ENCODE data around the gene POLD2. TPM values are rescaled to one million over a fixed set of nuclear protein-coding genes. Genes with fewer than 3 reads are reported as not detected.
A peak's percentile ranks its signal among the peaks of the same experiment; 100 is the strongest.
"Not testable (repeated sequence)": the region's sequence is repeated elsewhere in the genome, so short reads cannot be mapped to it uniquely, and the experiment has no call there.

Gene POLD2
- 85.2 TPM for polyA plus RNA-seq (ENCODE audit: insufficient read length)

DNA sequence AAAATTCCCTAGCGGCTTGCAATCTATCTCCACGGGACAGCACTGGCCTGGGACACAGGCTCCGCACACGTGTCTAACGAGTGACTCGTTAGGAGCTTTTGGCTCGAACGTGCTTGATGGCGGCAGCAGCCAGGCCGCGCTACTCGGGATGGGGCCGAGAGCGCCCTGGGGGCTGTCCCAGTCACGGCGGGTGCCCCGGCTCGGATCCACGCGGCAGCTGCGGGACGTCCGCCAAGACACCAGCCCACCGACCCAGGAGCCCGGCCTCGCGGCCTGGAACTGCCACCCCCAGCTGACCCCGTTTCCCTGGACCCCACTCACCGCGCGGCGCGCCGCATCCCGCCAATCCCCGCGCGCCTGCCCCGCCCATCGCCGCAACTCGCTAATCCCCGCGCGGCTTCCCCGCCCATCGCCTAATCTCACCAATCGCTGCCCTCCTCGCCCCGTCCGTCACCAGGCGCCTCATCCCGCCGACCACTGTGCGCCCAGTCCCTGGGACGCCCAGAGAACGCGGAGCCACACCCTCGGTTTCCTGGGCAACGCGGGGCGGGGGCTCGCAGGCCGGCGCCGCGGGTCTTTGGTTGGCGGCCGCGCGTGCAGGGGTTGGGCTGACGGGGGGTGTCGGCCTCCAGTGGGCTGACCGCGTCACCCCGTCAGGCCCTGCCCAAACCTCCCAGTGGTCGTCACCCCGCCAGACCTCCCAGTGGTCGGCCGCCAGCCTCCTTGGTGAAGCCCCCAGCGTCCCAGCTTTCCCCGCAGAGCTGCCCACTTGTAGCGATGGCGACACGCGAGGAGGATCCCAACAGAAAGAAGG is at the start of gene POLD2:
Gene POLD2, minus strand, starts transcription at position 359 of the 814 bp plus-strand sequence. CDS start 1,495 bp downstream, outside the sequence.
- DNase-seq = peak; percentile 99

GRCh38 chr7:44172803-44173424 is 49.6 kb upstream of the POLD2 start:
- DNase-seq = no peak

DNA sequence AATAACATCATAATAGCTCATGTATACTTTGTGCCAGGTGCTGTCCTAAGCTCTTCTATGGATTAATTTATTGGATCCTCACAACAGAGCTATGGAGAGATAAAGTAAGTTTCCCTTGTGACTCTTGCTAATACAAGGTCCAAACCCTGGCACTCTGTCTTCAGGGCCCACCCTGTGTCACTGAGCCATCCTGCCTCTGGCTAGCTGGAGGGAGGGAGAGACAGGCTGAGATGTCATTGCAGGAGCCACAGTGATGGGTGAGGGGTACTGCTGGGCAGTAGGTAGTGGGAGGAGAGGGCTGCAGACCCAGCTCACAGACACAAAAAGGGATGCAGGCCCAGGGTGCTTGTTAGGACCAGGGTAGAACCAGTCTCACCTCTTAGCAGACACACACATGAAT is 49.0 kb upstream of the POLD2 start:
- no peak for DNase-seq

- DNase-seq = not testable (repeated sequence)
Observed at GRCh38 chr7:44171901-44172300, 48.6 kb upstream of the POLD2 start.

GRCh38 chr7:44167920-44168319 is 44.6 kb upstream of the POLD2 start:
- DNase-seq = no peak

GRCh38 chr7:44163591-44163990 is 40.2 kb upstream of the POLD2 start:
- no peak for DNase-seq

DNA sequence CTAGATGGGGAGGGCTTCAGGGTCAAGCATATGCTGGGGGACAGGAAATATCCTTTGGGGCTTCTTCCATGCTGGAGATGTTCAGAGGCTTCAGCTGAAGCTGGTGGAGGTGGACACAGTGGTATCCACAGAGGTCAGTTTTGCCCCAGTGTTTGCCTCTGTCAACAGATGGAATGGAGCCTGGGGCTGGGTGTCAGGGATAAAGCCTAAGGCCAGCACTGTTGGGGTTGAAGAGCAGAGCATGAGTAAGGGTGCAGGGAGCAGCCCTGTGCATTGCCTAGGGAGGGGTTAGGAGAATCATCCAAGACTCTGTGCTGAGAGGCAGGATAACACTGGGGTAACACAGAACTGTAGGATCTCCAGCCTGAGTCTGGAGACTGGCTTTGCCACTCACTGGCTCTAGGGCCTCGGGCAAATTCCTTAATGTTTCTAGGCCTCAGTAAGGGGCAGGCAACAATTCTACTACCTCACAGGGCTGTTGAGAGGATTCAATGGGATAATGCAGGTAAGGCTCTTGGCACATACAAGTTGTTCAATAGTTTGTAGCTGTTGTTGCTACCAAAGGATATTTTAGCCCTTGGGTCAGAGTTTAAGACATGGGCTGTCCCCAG is 39.5 kb upstream of the POLD2 start:
- DNase-seq = no peak

GRCh38 chr7:44162179-44162578 is 38.8 kb upstream of the POLD2 start:
- no peak for DNase-seq

DNA sequence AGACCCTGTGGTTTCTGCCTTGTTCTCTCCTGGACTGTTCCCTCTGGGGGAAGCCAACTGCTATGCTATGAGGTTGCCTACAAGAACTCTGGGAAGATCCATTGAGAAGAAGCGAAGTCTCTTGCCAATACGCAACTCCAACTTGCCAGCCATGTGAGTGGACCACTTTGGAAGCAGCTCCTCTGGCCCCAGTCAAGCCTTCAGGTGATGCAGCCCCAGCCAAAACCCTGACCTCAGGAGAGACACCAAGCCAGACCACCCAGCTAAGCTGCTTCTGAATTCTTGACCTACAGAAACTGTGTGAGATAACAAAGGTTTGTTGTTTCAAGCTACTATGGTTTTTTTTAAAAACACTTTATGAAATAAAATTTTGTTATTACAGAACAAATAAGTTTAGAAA is 38.0 kb upstream of the POLD2 start:
- DNase-seq = no peak

GRCh38 chr7:44159824-44160630 is 36.7 kb upstream of the POLD2 start:
- no peak for DNase-seq

DNA sequence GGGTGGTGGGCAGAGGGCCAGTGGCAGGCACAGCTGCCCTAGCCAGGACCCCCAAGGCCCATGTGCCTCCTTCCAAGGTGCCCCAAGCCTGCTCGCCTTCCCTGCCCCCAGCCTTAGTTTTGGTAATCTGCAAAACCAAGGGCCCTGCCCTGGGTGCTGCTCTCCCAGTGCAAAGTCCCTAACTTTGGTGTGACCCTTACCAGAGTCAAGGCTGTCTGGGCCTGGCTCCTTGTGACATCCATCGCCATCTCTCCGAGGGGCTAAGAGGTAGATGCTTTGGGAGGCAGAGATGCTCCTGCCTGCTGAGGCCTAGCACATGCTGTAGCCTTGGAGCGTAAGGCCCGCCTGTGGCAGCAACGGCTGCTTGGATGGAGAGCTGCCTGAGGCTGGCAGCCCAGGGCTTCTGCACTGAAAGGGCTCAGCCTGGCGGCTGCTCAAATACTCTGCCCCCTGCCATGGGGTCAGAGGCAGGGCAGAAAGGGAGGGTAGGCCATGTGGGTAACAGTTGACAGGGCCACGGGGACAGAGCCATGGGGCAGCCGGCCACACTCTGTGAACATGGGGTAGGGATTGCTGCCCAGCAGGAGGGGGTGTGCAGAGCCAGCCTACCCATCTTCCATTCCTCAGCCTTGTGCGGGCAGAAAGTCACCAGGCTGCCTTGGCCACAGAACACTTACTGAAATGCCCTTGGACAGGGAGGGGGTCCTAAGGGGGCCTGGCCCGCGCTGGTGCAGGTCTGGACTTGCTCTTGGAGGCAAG is 35.7 kb upstream of the POLD2 start:
- DNase-seq = no peak

- DNase-seq = no peak
Observed at GRCh38 chr7:44158096-44158872, 34.9 kb upstream of the POLD2 start.

DNA sequence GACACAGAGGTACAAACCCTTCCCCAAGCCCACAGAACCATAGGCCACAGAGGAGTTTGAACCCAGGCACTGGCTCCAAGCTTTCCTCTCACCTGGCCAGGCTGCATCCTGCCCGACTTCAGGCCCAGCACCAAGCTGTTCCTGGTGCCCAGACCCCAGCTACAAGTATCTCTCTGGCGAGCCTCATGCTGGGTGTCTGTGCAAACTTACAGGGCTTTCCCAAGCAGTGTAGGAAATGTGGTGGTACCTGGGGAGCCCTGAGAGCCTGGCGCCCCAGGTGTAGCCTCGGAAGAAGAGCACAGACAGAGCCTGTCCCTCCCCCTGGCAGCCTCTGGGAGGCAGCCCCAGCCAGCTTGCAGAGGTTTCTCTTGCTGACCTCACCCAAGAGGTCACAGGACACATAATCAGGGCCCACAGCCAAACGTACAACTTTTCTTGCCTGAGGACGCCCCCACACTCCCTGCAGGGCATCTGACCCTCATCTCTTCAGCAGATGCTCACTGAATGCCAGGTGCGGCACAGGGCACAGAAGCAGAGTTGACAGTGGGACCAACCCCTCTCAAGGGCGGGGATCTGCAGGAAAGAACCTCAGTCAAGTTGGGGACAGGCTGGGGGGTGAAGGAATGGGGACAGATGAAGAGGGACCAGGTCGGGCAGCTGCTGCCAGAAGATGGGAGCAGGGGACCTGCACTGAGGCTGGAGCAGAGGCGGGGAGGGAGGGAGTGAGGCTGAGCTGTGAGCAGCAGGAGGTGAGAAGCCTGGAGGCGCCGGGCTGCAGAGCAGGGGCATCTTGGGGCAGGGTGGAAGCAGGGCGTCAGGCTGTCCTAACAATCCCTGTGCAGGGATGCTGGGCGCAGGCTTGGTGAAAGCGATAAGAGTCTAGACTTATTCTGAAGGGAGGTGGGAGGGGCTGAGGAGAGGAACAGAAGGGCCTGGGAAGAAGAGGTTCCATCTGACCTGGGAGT is 34.0 kb upstream of the POLD2 start:
- no peak for DNase-seq

GRCh38 chr7:44156453-44157010 is 33.2 kb upstream of the POLD2 start:
- no peak for DNase-seq

GRCh38 chr7:44155191-44156185 is 32.1 kb upstream of the POLD2 start:
- no peak for DNase-seq

DNA sequence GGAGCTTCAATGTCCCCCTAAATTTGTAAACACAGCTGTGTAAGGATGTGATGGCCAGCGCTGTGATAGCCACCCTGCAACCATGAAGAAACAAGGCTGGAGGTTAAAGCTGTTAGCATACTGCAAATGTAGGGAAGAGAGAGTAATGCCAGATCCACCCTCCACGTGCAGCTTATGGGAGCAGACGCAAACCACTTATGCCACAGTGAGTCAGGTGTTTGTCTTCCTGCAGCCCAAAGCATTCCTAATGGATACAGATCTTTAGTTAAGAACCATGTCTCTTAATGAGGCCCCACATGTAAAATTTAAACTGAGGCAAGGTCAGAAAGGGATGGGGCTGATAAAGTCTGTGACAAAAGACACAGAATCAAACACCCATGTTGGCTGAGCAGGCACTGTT is 31.4 kb upstream of the POLD2 start:
- no peak for DNase-seq

GRCh38 chr7:44153948-44154335 is 30.6 kb upstream of the POLD2 start:
- DNase-seq = no peak

All from hindlimb muscle (tissue), 1 donor.